MCF 10A (cell line): Measurements from ENCODE around the gene SLC9C1. TPM values are rescaled to one million over a fixed set of nuclear protein-coding genes. Genes with fewer than 3 reads are reported as not detected.

Experiments used
- BruUV-seq: library from RNA; stranded (reverse); fragments of 400-500 nt; replicated peaks from 2 replicates; lab custom pipeline; 2021; lab: Mats Ljungman, UMichigan
- CTCF ChIA-PET: fragments of 300-600 bp; sonication (Branson Sonifier 250); formaldehyde crosslinking; extraction: SDS; loops from one replicate; lab custom pipeline; 2021; ENCODE audit warnings: antibody characterized with exemption, inconsistent platforms; lab: Yijun Ruan, JAX
- POLR2A ChIA-PET: fragments of 300-600, 350-650 bp; sonication (Branson Sonifier 250); formaldehyde crosslinking; extraction: SDS; loops from one replicate; lab custom pipeline; 2020; ENCODE audit warnings: antibody characterized with exemption, inconsistent platforms; lab: Yijun Ruan, JAX
- DNase-seq: peaks from one replicate; pipeline ENCODE4 v3.0.0-alpha.2; 2018; ENCODE audit not compliant: unreplicated experiment
- H3K27ac Mint-ChIP-seq: one replicate; pipeline ENCODE4 v1.8.0; 2022; ENCODE audit warnings: mild to moderate bottlenecking, low read depth, mixed read lengths; ENCODE audit not compliant: unreplicated experiment
- H3K27me3 Mint-ChIP-seq: one replicate; pipeline ENCODE4 v1.8.0; 2022; ENCODE audit warnings: mixed read lengths; ENCODE audit not compliant: insufficient read depth, unreplicated experiment
- H3K36me3 Mint-ChIP-seq: one replicate; pipeline ENCODE4 v1.8.0; 2022; ENCODE audit warnings: mild to moderate bottlenecking, moderate library complexity, mixed read lengths; ENCODE audit not compliant: insufficient read depth, unreplicated experiment
- H3K4me1 Mint-ChIP-seq: one replicate; pipeline ENCODE4 v1.8.0; 2022; ENCODE audit warnings: mixed read lengths; ENCODE audit not compliant: insufficient read depth, unreplicated experiment
- H3K4me3 Mint-ChIP-seq: one replicate; pipeline ENCODE4 v1.8.0; 2022; ENCODE audit warnings: mild to moderate bottlenecking, moderate library complexity, mixed read lengths; ENCODE audit not compliant: unreplicated experiment
- H3K9me3 Mint-ChIP-seq: one replicate; pipeline ENCODE4 v1.8.0; 2022; ENCODE audit warnings: mixed read lengths; ENCODE audit not compliant: unreplicated experiment
- intact Hi-C: fragments of 100-400 bp; cut with micrococcal nuclease; formaldehyde crosslinking; loops from 2 replicates; pipeline ENCODE4 v1.14.1; 2022
- total RNA-seq: library from RNA; stranded (reverse); gene quantifications from 2 replicates; pipeline ENCODE4 v1.2.3, GENCODE V29; 2022
- TF ChIP-seq, protein P1 (sequence below): fragments of 200-600 bp; IDR thresholded peaks from one replicate; pipeline ENCODE4 v1.8.0; 2022; ENCODE audit warnings: antibody characterized with exemption, mild to moderate bottlenecking; ENCODE audit not compliant: unreplicated experiment

SLC9C1 gene
- total RNA-seq, 1 experiment from 2014 or later = not detected

DNA sequence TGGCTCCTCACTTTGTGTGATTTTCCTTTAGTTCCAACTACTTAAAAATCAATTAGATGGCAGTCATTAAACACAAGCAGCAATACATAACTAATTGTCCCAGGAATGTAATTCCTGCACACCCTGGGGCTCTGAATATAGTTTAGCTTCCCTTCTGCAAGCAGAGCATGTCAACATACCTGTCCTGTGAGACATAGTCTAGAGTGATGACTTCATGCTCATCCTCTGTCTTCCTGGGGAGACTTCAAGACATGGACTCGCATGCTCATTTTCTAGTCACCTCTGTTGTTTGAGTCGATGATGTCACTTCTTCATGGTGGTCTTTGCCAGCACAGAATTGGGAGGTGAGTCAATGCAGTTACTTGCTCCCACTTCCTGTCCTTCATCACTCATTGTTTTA is 192.1 kb downstream of the SLC9C1 start:
- TF ChIP-seq, protein P1, sequence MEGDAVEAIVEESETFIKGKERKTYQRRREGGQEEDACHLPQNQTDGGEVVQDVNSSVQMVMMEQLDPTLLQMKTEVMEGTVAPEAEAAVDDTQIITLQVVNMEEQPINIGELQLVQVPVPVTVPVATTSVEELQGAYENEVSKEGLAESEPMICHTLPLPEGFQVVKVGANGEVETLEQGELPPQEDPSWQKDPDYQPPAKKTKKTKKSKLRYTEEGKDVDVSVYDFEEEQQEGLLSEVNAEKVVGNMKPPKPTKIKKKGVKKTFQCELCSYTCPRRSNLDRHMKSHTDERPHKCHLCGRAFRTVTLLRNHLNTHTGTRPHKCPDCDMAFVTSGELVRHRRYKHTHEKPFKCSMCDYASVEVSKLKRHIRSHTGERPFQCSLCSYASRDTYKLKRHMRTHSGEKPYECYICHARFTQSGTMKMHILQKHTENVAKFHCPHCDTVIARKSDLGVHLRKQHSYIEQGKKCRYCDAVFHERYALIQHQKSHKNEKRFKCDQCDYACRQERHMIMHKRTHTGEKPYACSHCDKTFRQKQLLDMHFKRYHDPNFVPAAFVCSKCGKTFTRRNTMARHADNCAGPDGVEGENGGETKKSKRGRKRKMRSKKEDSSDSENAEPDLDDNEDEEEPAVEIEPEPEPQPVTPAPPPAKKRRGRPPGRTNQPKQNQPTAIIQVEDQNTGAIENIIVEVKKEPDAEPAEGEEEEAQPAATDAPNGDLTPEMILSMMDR = no peak
- H3K9me3 Mint-ChIP-seq = no peaks in the 10 kb centered on the region
- BruUV-seq = no TSS peak
- CTCF ChIA-PET = interaction anchor here (0.8 to 2.8 kb wide), 2 partner anchors 9 to 113 kb away, joined by 5 to 13 read pairs; no protein-coding TSS in a partner anchor
- intact Hi-C loops = no loop called here
- no peak overlapping the region for H3K27ac Mint-ChIP-seq
- peaks cover 32% of the 10 kb centered on the region for H3K4me1 Mint-ChIP-seq
- peak; percentile 49 for DNase-seq
- H3K36me3 Mint-ChIP-seq = peaks cover 30% of the 10 kb centered on the region
- H3K27me3 Mint-ChIP-seq = no peaks in the 10 kb centered on the region
- H3K4me3 Mint-ChIP-seq = no peak overlapping the region
- POLR2A ChIA-PET = interaction anchor here (0.6 to 1.5 kb wide), 2 partner anchors 112 to 123 kb away, joined by 3 to 5 read pairs; partner anchors contain the start of gene ABHD10

DNA sequence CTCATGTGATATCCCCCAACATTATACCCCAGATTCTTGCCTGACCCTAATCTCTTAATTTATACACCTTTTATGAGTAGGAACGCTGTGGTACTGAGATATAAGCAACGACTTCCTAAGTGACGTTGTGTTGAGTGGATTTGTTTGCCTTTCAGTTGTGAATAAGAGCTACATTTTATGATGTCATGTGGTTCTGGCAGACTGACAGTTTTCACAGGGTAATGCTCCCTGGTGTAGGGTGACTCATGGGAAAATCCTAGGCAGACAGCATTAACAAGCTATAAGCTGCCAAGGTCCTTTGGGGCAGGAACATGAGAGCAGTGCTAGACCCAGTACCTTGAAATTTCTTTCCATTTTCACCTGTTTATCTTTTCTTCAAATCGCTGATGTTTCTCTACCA is 196.6 kb downstream of the SLC9C1 start:
- TF ChIP-seq, protein P1 = no peak
- no TSS peak for BruUV-seq
- no peaks in the 10 kb centered on the region for H3K27me3 Mint-ChIP-seq
- H3K36me3 Mint-ChIP-seq = peaks cover 16% of the 10 kb centered on the region
- peak overlapping the region; percentile 88 for H3K27ac Mint-ChIP-seq
- H3K4me1 Mint-ChIP-seq = peaks cover 42% of the 10 kb centered on the region
- H3K4me3 Mint-ChIP-seq = peak overlapping the region; percentile 24
- ChIA-PET CTCF (interaction anchor here (0.9 to 2.5 kb wide), 4 partner anchors 14 to 427 kb away, joined by 4 to 19 read pairs (median 4); no protein-coding TSS in a partner anchor), POLR2A (interaction anchor here (0.6 to 1.7 kb wide), 10 partner anchors 9 to 919 kb away, joined by 3 to 10 read pairs (median 4); partner anchors contain the start of genes ATG3, C3orf52, GCSAM and SLC35A5)
- no peaks in the 10 kb centered on the region for H3K9me3 Mint-ChIP-seq
- peak; percentile 99 for DNase-seq
- intact Hi-C loops = no loop called here

DNA sequence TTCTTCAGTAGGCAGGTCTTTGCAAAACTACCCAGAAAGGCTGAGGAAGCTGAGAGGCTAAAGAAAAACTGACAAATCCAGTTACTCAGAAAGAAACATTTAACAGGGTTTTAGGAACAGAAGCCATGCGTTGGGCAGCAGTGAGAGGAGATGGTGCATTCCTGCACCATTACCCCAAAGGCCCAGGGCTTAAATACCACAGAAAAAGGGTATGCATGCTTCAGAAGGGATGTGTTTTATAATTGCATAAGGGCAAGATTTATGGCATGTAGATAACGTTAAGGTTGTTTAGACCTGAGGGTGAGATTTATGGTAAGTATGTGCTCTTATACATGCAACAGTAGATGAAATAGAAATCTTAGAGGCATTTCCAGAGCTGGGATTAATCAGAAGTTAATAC is 197.8 kb downstream of the SLC9C1 start:
- Mint-ChIP-seq H3K4me1 (peaks cover 30% of the 10 kb centered on the region), H3K36me3 (peaks cover 20% of the 10 kb centered on the region), H3K27ac (peak overlapping the region; percentile 88), H3K27me3 (no peaks in the 10 kb centered on the region), H3K4me3 (no peak overlapping the region), H3K9me3 (no peaks in the 10 kb centered on the region)
- DNase-seq = no peak
- POLR2A ChIA-PET = interaction anchor here (0.8 kb wide), 1 partner anchor 8 kb away, joined by 3 read pairs; no protein-coding TSS in a partner anchor
- intact Hi-C loops = no loop called here
- TF ChIP-seq, protein P1 = no peak
- CTCF ChIA-PET = no interaction called here
- no TSS peak for BruUV-seq

DNA sequence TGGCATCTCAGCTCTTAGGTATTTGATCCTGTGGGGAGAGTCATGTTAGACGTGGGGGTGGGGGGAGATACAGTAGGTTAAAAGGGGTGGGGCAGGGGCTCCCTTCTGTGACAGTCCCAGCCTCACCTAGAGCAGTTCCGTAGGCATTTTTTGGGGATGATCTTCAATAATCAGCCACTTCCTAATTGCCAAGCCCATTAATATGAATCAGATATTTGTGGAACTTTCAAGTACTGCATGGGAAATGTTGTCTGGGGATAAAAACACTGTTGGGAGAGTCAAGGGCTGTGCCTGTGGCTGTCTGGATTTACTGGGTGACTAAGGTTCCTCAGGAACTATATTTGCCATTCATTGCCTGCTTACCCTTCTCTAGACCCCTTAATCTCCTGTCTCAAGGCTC is 198.3 kb downstream of the SLC9C1 start:
- CTCF ChIA-PET = interaction anchor here (0.8 kb wide), 1 partner anchor 10 kb away, joined by 3 read pairs; no protein-coding TSS in a partner anchor
- Mint-ChIP-seq H3K27ac (no peak overlapping the region), H3K36me3 (peaks cover 20% of the 10 kb centered on the region), H3K9me3 (no peaks in the 10 kb centered on the region), H3K4me3 (no peak overlapping the region), H3K27me3 (no peaks in the 10 kb centered on the region), H3K4me1 (peaks cover 29% of the 10 kb centered on the region)
- POLR2A ChIA-PET = no interaction called here
- TF ChIP-seq, protein P1 = no peak
- intact Hi-C loops = no loop called here
- no TSS peak for BruUV-seq
- no peak for DNase-seq
